Pancreas (tissue), 10 donors: Measurements from ENCODE around the gene KRTAP4-16. TPM values are rescaled to one million over a fixed set of nuclear protein-coding genes. Genes with fewer than 3 reads are reported as not detected.

Source experiments
- ATAC-seq, 4 donors: fragments of 200-7000 bp; cut with Tn5 transposase; one replicate each; pipeline versions ENCODE4 v1.8.0 to v1.9.1; 2020; ENCODE audit warnings: mild to moderate bottlenecking in 4 of 4, moderate library complexity in 4 of 4
- DNase-seq, 6 donors: peaks; one replicate each; pipeline ENCODE4 v3.0.0-alpha.2; 2020
- FAIRE-seq: peaks from 2 replicates; lab custom pipeline; 2012; peaks lifted over from hg19 to GRCh38; lab: Jason Lieb, UNC
- H3K27ac ChIP-seq, 4 donors: fragments of 200-600 bp; sonication (generic); 1 replicate in 3 of 4; 2 replicates in 1 of 4; pipeline versions ENCODE4 v1.5.0 to v1.8.0; 2020
- H3K27me3 ChIP-seq, 4 donors: fragments of 200-600 bp; one replicate each; pipeline ENCODE4 v1.8.0; 2021
- H3K36me3 ChIP-seq, 3 donors: fragments of 200-600 bp; sonication (generic) in 1 of 3; one replicate each; pipeline versions ENCODE4 v1.5.0 to v1.8.0; 2020 to 2021
- H3K4me1 ChIP-seq, 3 donors: fragments of 200-600 bp; one replicate each; pipeline ENCODE4 v1.8.0; 2021
- H3K4me3 ChIP-seq, 4 donors: fragments of 200-600 bp; sonication (generic) in 2 of 4; one replicate each; pipeline versions ENCODE4 v1.5.0 to v1.8.0; 2020 to 2021
- H3K9me3 ChIP-seq, 4 donors: fragments of 200-600 bp; one replicate each; pipeline ENCODE4 v1.8.0; 2021
- CTCF ChIP-seq, 4 donors: fragments of 200-600 bp; sonication (generic) in 3 of 4; IDR thresholded peaks; one replicate each; pipeline versions ENCODE4 v1.5.0 to v1.8.0; 2021; ENCODE audit warnings: antibody characterized with exemption in 4 of 4
- WGBS, 2 donors: extraction: QIAGEN DNeasy Blood & Tissue Kit; methylation state at CpG; one replicate each; pipeline ENCODE4 v1.1.7; 2013; 5-methylcytosine and 5-hydroxymethylcytosine counted together
- intact Hi-C, 3 donors: fragments of 100-400 bp; cut with DNase I; formaldehyde crosslinking; loops; one replicate each; pipeline versions ENCODE4 v1.11.1 to v1.14.2; 2022
- polyA plus RNA-seq, 2 donors: library from polyadenylated mRNA; stranded (reverse); fragments of 200-250 nt; gene quantifications; one replicate each; pipeline ENCODE4 v1.2.3, GENCODE V29; 2013
- total RNA-seq, 6 donors: library from RNA; stranded (reverse); fragmentation: NEBNext Ultra II Directional in 4 of 6; extraction: Animal tissue kit (Norgen Biotek cat#: 25700) in 4 of 6; gene quantifications; one replicate each; pipeline versions ENCODE4 v1.2.1 to v1.2.4, GENCODE V29; 2021 to 2023
- donor health status: healthy with polysubstance abuse.
- donor health status: DM: no; HTN: no; CAD: no; lungs with moderate emphysema.
- donor health status: DM: no; HTN: no; CAD: no.
- donor health status: control.
- donor health status: control.
- donor health status: Bipolar disorder and iron deficiency.
- donor health status: DM: yes; HTN: yes; CAD: no.
- donor health status: DM: no; HTN: no; CAD: no.
- donor health status: DM: no; HTN: no; CAD: no.
- donor health status: DM: yes; HTN: yes; CAD: no.

The KRTAP4-16 gene
- total and polyA plus RNA-seq, 8 donors, result not detected

- ATAC-seq (no peak), DNase-seq (no peak), FAIRE-seq (no peak)
- no peak overlapping the region for H3K4me3 ChIP-seq
- no peak for TF ChIP-seq CTCF (IDR thresholded peaks at IDR 0.05)
- H3K36me3 ChIP-seq, result no peaks in the 10 kb centered on the region
- no peaks in the 10 kb centered on the region for H3K27me3 ChIP-seq
- no peak overlapping the region for H3K27ac ChIP-seq
- WGBS, 2 donors, result 84 to 85% methylated on average over 2 of the region's 2 CpGs
- intact Hi-C loops, result no loop called here
- no peaks in the 10 kb centered on the region for H3K9me3 ChIP-seq
- H3K4me1 ChIP-seq, result no peaks in the 10 kb centered on the region
Measured at GRCh38 chr17:41147531-41148204, 45.7 kb upstream of the KRTAP4-16 start.

- no peak for ATAC-seq
- H3K4me3 ChIP-seq, result no peak overlapping the region
- no peak overlapping the region for H3K27ac ChIP-seq
- H3K4me1 ChIP-seq, result no peaks in the 10 kb centered on the region
- H3K9me3 ChIP-seq, result no peaks in the 10 kb centered on the region
- WGBS, 2 donors, result 62 to 75% methylated on average over 2 of the region's 2 CpGs
- no peak for TF ChIP-seq CTCF (IDR thresholded peaks at IDR 0.05)
- intact Hi-C loops, result no loop called here
- H3K27me3 ChIP-seq, result no peaks in the 10 kb centered on the region
- DNase-seq, result no peak
- no peak for FAIRE-seq
- H3K36me3 ChIP-seq, result no peaks in the 10 kb centered on the region
Measured at GRCh38 chr17:41145261-41145660, 43.3 kb upstream of the KRTAP4-16 start.

GRCh38 chr17:41144846-41145245 is 42.8 kb upstream of the KRTAP4-16 start:
- WGBS, 2 donors, result 81 to 85% methylated on average over 1 of the region's 1 CpG
- no peaks in the 10 kb centered on the region for H3K27me3 ChIP-seq
- H3K27ac ChIP-seq, result no peak overlapping the region
- FAIRE-seq (no peak), ATAC-seq (no peak), DNase-seq (no peak)
- no peaks in the 10 kb centered on the region for H3K36me3 ChIP-seq
- H3K4me1 ChIP-seq, result no peaks in the 10 kb centered on the region
- intact Hi-C loops, result no loop called here
- TF ChIP-seq CTCF (IDR thresholded peaks at IDR 0.05), result no peak
- no peaks in the 10 kb centered on the region for H3K9me3 ChIP-seq
- H3K4me3 ChIP-seq, result no peak overlapping the region

GRCh38 chr17:41141361-41141760 is 39.4 kb upstream of the KRTAP4-16 start:
- intact Hi-C loops, result no loop called here
- FAIRE-seq, result no peak

More at GRCh38 chr17:41141361-41141760, 39.4 kb upstream of the KRTAP4-16 start:
- Histone ChIP-seq H3K9me3 (no peaks in the 10 kb centered on the region), H3K36me3 (no peaks in the 10 kb centered on the region), H3K4me3 (no peak overlapping the region), H3K4me1 (no peaks in the 10 kb centered on the region), H3K27ac (no peak overlapping the region), H3K27me3 (no peaks in the 10 kb centered on the region)
- no peak for TF ChIP-seq CTCF (IDR thresholded peaks at IDR 0.05)
- no peak for ATAC-seq
- no peak for DNase-seq
